Measurements from ENCODE around the gene CD69.

DNA sequence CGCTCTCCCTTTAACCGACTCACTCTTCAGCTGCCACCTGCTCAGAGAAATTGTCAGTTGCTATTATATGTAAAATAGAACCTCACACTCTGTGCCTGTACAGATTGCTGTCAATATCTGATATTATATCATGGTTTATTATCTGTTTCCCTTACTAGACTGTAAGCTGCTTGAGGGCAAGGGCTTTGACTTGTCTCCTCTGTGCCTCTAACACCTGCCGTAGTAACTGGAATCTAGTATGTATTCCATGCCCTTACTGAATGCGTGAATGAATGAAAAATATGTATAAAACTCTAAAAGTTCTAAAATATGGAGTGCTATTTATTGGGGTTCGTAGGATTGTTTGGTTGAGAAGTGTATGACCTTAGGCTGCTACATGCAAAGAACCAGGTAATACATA lies 1.7 kb upstream of the CD69 start:
- TF ChIP-seq, protein P1, sequence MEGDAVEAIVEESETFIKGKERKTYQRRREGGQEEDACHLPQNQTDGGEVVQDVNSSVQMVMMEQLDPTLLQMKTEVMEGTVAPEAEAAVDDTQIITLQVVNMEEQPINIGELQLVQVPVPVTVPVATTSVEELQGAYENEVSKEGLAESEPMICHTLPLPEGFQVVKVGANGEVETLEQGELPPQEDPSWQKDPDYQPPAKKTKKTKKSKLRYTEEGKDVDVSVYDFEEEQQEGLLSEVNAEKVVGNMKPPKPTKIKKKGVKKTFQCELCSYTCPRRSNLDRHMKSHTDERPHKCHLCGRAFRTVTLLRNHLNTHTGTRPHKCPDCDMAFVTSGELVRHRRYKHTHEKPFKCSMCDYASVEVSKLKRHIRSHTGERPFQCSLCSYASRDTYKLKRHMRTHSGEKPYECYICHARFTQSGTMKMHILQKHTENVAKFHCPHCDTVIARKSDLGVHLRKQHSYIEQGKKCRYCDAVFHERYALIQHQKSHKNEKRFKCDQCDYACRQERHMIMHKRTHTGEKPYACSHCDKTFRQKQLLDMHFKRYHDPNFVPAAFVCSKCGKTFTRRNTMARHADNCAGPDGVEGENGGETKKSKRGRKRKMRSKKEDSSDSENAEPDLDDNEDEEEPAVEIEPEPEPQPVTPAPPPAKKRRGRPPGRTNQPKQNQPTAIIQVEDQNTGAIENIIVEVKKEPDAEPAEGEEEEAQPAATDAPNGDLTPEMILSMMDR (IDR thresholded peaks at IDR 0.05), result no peak
- TF ChIP-seq POLR2A (IDR thresholded peaks at IDR 0.05), result no peak
